NCI-H526 (cell line): ENCODE data around the gene TKFC.

ENCODE experiments used
- DNase-seq, 2 experiments: peaks; one replicate each; lab custom pipeline; 2025; lab: John Stamatoyannopoulos, UW

TKFC gene

GRCh38 chr11:61315260-61315659, 17.8 kb upstream of the TKFC start:
- DNase-seq: no peak

- no peak for DNase-seq
Measured at GRCh38 chr11:61325649-61326414, 7.2 kb upstream of the TKFC start.

GRCh38 chr11:61327669-61328071, 5.4 kb upstream of the TKFC start:
- DNase-seq: no peak

GRCh38 chr11:61328351-61328750, 4.7 kb upstream of the TKFC start:
- DNase-seq: no peak

GRCh38 chr11:61329871-61330270, 3.2 kb upstream of the TKFC start:
- no peak for DNase-seq

GRCh38 chr11:61331651-61332050, 1.4 kb upstream of the TKFC start:
- no peak for DNase-seq

GRCh38 chr11:61332281-61332796, 689 bp upstream of the TKFC start:
- DNase-seq: peak in 1 of 2 experiments; percentile 26

- peak in 1 of 2 experiments; percentile 52 for DNase-seq
Measured at GRCh38 chr11:61333550-61334433, 764 bp downstream of the TKFC start.

- no peak for DNase-seq
Measured at GRCh38 chr11:61334434-61335354, 1.7 kb downstream of the TKFC start.

GRCh38 chr11:61335355-61335710, 2.3 kb downstream of the TKFC start:
- no peak for DNase-seq

GRCh38 chr11:61336171-61336935, 3.3 kb downstream of the TKFC start:
- DNase-seq: peak; percentile 70 to 93

GRCh38 chr11:61337706-61338470, 4.9 kb downstream of the TKFC start:
- no peak for DNase-seq

GRCh38 chr11:61338783-61339489, 5.9 kb downstream of the TKFC start:
- no peak for DNase-seq

- DNase-seq: no peak
Measured at GRCh38 chr11:61339490-61339878, 6.5 kb downstream of the TKFC start.

- DNase-seq: no peak
Measured at GRCh38 chr11:61340979-61341378, 8.0 kb downstream of the TKFC start.

- DNase-seq: no peak
Measured at GRCh38 chr11:61341706-61342105, 8.7 kb downstream of the TKFC start.

- DNase-seq: no peak
Measured at GRCh38 chr11:61342207-61342803, 9.3 kb downstream of the TKFC start.

GRCh38 chr11:61343792-61344745, 11.0 kb downstream of the TKFC start:
- no peak for DNase-seq
